ENCODE results near the gene C6orf47.
"Not testable (repeated sequence)": the region's sequence is repeated elsewhere in the genome, so short reads cannot be mapped to it uniquely, and the experiment has no call there.

Gene C6orf47, protein sequence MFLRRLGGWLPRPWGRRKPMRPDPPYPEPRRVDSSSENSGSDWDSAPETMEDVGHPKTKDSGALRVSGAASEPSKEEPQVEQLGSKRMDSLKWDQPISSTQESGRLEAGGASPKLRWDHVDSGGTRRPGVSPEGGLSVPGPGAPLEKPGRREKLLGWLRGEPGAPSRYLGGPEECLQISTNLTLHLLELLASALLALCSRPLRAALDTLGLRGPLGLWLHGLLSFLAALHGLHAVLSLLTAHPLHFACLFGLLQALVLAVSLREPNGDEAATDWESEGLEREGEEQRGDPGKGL

DNA sequence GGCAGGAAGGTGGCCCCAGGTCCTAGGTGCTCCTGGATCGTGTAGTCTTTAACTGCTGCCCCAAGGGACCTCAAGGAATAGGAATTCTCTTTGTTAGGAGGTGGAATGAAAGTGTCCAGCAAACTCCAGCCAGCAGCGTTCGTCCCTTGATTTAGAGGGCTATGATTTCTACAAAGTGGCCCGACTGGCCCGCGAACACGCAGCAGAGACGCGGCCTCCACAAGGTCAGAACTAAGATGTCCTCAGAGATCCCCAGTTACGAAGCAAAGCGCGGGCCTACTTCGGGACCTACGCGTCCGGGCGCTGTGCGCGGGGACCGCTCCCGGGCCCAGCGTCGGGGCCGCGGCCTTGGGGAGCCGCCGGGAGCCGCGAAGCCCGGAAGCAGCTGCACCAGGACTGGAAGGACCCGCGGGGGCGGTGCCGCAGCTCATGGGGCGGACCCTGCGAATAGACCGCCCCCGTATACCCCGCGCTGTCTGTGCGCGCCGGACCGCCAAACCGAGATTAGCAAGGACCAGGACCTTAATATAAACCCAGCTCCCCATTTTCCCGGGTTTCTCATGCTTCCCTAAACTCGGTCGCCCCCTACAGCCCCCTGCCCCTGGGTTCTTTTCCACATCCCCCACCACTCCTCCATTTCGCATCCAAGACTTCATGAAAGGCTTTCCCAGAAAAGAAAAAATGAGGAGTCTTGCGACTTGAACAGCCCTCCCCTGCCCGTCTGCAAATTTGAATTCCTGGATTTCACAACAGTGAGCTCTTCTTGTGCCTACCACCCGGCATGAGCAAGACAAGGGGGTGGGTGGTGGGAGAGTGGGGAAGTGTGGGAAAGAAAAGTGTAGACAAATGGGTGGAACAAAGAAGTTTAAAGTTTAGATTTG, at the start of gene C6orf47:
Gene C6orf47, minus strand, starts transcription at position 398 of the 881 bp plus-strand sequence. CDS start 831 bp downstream, outside the sequence.
- peak; percentile 75 to 81 for DNase-seq (ENCODE audit: low read depth in 2 of 2)

- not testable (repeated sequence) for DNase-seq (ENCODE audit: low read depth in 2 of 2)
Observed at GRCh38 chr6:31709157-31709556, 48.6 kb upstream of the C6orf47 start.

DNA sequence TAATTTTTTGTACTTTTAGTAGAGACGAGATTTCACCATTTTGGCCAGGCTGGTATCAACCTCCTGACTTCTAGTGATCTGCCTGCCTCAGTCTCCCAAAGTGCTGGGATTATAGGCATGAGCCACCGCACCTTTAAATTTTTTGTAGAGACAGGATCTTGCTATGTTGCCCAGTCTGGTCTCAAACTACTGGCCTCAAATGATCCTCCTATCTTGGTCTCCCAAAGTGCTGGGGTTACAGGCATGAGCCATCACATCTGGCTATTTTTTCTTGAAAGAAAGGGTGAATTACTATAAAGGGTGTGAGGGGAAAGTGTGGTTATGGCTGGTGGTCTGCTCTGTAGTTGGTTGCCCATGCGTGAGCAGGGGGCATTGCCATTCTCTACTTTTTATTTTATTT, 47.6 kb upstream of the C6orf47 start:
- no peak for DNase-seq (ENCODE audit: low read depth in 2 of 2)

DNA sequence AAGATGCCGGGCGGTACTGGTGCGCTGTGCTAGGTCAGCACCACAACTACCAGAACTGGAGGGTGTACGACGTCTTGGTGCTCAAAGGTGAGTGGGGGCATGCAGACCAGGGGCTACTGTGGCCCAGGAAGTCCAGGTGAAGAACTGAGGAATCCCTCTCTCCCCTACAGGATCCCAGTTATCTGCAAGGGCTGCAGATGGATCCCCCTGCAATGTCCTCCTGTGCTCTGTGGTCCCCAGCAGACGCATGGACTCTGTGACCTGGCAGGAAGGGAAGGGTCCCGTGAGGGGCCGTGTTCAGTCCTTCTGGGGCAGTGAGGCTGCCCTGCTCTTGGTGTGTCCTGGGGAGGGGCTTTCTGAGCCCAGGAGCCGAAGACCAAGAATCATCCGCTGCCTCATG, 47.1 kb upstream of the C6orf47 start:
- no peak for DNase-seq (ENCODE audit: low read depth in 2 of 2)

GRCh38 chr6:31706599-31706998, 46.0 kb upstream of the C6orf47 start, which contains the start of gene LY6G6F:
LY6G6F (plus strand) TSS chr6:31706866; CDS start chr6:31706907, 41 bp downstream.
- DNase-seq (ENCODE audit: low read depth in 2 of 2): no peak

- no peak for DNase-seq (ENCODE audit: low read depth in 2 of 2)
Observed at GRCh38 chr6:31705931-31706330, 45.4 kb upstream of the C6orf47 start.

DNA sequence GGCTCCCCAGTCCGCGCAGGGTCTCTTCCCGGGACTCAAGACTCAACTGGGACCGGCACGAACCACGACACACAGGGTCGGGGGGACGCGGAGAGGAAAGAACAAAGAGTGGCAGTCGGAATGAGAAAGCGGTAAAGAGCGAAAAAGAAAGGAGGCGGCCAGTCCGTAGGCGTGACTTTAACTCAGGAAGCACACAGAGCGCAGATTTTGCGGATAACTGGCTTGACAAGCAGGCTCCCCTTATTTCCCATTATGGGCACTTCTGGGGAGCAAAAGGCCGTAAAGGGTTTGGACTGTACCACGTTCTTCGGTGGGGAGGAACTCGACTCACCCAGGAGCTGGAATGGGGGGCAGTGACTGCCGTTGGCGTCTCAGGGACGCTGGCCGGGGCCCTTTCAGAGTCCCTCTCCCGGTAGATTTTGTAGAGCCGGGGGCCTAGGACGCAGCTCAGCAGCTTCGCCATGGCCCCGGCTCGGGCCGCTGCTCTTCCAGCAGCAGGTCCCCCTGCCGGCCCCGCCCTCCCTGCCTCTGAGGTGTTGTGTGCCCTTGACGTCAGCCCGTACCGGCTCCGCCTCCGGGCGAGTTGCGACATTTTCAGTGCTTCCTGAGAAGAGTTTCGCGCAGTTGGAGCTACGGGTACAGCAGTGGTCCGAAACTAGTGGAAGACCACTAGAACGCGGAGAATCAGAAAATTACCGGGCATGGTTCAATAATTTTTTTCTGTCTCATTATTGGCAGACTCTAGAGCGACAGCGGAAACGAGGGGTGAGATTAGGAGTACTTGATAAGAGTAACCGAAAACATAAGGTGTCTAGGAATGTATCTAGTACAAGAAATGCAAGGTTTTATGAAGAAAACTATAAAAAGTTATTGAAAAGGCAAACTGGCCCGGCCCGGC, 42.5 kb upstream of the C6orf47 start, which contains the start of gene ABHD16A:
Gene ABHD16A, minus strand, starts transcription at position 506 of the 898 bp plus-strand sequence. Its CDS starts 43 bp downstream, at position 463.
- peak; percentile 98 for DNase-seq (ENCODE audit: low read depth in 2 of 2)

GRCh38 chr6:31702405-31702818, 41.8 kb upstream of the C6orf47 start:
- no peak for DNase-seq (ENCODE audit: low read depth in 2 of 2)

- DNase-seq (ENCODE audit: low read depth in 2 of 2): no peak
Observed at GRCh38 chr6:31701666-31702404, 41.3 kb upstream of the C6orf47 start.

DNA sequence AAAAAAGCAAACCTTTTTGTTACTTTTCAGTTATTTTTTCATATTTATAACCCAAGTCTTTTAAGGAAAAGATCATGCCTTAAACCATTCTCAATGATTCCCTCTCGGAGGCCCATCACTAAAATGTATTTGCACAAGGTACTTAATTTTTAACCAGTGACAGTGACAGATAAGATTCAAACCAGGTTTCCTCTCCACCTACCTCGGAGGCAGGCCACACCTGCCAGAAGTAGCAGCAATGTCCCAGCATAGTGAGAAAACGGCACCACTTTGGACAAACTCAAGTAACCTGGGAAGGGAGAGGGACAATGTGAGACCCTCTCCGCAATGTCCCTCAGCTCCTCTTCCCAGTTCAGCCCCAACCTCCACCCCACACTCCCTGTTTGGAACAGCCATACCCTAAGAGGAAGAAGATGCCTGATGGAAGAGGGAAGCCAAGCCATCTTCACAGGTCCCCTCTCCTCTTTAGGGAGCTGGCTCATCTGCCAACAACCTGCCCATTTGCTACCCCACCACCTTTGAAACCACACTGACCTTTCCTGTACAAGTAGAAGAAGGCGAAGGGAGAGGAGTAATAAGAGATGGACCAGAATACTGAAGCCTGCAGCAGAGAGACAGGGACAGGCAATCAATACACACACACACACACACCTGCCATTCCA, 40.3 kb upstream of the C6orf47 start:
- DNase-seq (ENCODE audit: low read depth in 2 of 2): no peak

DNA sequence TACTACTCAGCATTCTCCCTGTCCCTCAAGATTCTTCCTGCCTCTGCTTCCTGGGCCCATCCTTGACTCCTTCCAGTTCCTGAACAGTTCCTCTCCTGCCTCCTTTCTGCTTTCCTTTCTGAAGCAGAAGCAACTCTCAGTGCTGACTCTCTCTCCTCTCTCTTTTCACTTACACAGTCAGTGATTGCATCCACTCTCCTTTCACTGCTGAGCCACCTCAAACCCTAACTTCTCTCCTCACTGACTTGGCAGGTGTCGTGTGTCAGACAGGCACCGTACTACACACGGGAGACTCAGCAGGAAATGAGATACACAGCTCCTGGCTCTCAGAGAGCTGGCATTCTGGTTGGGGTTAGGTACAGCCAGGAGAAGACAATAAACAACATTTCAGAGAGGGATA, 37.0 kb upstream of the C6orf47 start:
- no peak for DNase-seq (ENCODE audit: low read depth in 2 of 2)

GRCh38 chr6:31693535-31693934, 33.0 kb upstream of the C6orf47 start:
- no peak for DNase-seq (ENCODE audit: low read depth in 2 of 2)

DNA sequence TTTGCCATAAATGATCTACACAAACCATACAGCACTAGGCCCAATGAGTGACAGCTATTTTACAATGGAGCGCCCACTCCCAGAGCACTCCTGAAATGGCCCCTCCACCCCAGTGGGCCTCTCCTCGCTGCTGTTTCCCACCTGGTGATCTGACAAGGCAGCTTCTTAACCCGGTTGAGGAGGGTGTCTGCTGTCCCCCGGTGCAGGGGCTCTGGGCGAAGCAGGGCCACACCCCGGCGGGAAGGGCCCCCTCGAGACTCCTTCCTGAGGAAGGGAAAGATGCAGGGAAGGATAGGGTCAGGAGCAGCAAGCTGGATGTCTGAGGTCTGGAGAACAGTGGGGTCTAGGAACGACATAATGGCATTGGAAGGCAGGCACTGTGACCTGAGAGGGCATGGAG, 32.3 kb upstream of the C6orf47 start:
- DNase-seq (ENCODE audit: low read depth in 2 of 2): no peak

GRCh38 chr6:31692353-31692752, 31.8 kb upstream of the C6orf47 start:
- no peak for DNase-seq (ENCODE audit: low read depth in 2 of 2)

- DNase-seq (ENCODE audit: low read depth in 2 of 2): no peak
Observed at GRCh38 chr6:31691564-31692108, 31.1 kb upstream of the C6orf47 start.

- no peak for DNase-seq (ENCODE audit: low read depth in 2 of 2)
Observed at GRCh38 chr6:31691078-31691463, 30.5 kb upstream of the C6orf47 start.

DNA sequence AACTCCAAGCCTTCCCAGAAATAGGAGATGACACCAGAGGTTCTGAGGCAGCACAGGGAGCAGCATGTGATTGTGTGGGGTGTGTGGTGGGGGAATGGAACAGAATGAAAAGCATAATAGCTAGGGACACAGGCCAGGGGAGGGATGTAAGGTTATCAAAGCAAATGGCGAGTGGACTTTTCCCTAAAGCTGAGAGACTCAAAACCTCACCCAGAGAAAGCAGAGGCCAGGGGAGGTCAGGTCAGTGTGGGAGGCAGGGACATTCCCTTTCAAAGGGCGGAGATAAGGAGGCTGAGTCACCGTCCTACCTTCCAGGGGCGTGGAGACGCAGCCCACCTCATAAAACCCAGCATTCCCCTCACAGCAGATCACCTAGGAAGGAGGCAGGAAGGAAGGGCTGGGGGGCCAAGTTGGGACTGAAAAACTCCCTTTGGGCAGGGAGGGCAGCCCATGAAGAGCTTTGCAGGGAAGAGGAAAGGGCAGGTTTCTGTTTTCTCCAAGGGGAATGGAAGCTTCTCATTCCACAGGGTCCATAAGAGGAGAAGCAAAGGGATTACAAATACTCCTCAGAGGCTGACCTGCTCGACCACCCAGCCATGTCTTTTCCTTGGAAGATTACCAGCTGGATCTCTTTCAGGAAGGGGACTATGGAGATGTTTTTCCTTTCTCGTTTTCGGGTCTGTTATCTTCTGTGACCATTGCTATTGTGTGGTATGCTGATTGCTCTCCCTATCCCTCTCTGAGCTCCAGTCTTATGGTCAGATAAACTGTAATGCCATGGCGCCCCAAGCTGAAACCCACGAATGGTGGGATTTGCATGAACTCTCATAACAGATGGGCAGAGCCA, 29.9 kb upstream of the C6orf47 start:
- DNase-seq (ENCODE audit: low read depth in 2 of 2): no peak

DNA sequence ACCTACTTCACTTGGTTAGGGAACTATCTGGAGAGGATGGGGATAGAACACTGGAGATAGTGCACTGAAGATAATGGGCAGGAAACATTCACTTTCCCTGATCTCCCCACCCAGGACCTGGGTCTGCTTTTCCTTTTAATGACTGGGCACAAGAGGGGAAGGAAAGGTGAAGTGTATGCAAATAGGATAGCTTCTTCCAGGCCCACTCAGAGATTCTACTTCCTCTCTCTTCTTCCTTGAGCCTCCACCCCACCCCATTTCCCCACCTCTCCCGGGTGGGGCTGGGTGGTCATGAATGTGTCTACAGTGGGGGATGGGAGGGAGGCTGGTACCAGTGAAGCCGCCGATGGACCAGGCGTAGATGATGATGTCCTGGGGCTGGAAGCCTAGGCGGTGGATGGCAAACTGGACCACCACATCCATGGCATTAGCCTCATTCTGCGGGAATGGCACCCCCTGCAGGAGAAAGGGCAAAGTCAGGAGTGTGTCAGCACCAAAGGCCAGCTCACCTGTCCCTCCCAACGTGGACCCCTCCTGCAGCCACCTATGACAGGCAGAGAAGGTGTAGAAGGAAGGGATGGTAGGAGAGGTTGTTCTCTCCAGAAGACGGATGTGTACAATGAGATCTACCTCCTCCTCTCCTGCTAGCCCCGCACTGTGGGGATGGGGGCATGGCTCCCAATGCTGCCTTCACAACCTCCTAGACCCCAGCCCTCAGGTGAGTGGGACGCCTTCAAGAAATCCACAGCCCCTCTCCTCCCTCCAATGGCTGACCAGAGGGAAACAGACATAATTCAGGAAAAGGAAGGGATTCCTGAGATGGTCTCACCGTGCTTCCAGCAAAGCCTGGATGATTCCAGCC, 28.9 kb upstream of the C6orf47 start:
- DNase-seq (ENCODE audit: low read depth in 2 of 2): no peak

All from stimulated activated CD8-positive, alpha-beta memory T cell treated with anti-CD3 and anti-CD28 coated beads, Interleukin-2, amount 100 ng/mL, for 48 hours (primary cell).